GM19452 (cell line): ENCODE data around the gene PPM1E.

ENCODE experiments used
- ATAC-seq: cut with Tn5 transposase; IDR thresholded peaks from one replicate; pipeline ENCODE4 v1.9.1; 2021; ENCODE audit not compliant: unreplicated experiment

Gene PPM1E

GRCh38 chr17:59028328-59028727, 272.7 kb downstream of the PPM1E start:
- ATAC-seq: no peak

- ATAC-seq: no peak
These were observed 275.2 kb downstream of the PPM1E start for GRCh38 chr17:59030811-59031210.
